Subcutaneous abdominal adipose tissue (tissue), 5 donors: ENCODE measurements around the gene PALLD.

Source experiments
- H3K27ac ChIP-seq: one replicate; pipeline ENCODE4 v1.7.0; 2013; ENCODE audit warnings: low read depth, mild to moderate bottlenecking, inconsistent platforms, low read length, moderate library complexity
- H3K27me3 ChIP-seq, 5 donors: one replicate each; pipeline ENCODE4 v1.7.0; 2013; ENCODE audit warnings: low read length in 5 of 5, inconsistent platforms in 1 of 5; ENCODE audit not compliant: control insufficient read depth in 5 of 5, insufficient read depth in 4 of 5
- H3K36me3 ChIP-seq, 5 donors: one replicate each; pipeline ENCODE4 v1.7.0; 2013; ENCODE audit warnings: low read length in 5 of 5; ENCODE audit not compliant: control insufficient read depth in 5 of 5, insufficient read depth in 5 of 5
- H3K4me1 ChIP-seq, 5 donors: one replicate each; pipeline ENCODE4 v1.7.0; 2013; ENCODE audit warnings: low read length in 5 of 5, mild to moderate bottlenecking in 3 of 5, moderate library complexity in 1 of 5; ENCODE audit not compliant: control insufficient read depth in 5 of 5, insufficient read depth in 5 of 5
- H3K4me3 ChIP-seq, 5 donors: one replicate each; pipeline ENCODE4 v1.7.0; 2013; ENCODE audit warnings: low read length in 5 of 5, low read depth in 1 of 5
- H3K9ac ChIP-seq, 5 donors: one replicate each; pipeline ENCODE4 v1.7.0; 2013; ENCODE audit warnings: low read length in 5 of 5, mild to moderate bottlenecking in 4 of 5, moderate library complexity in 3 of 5
- H3K9me3 ChIP-seq, 5 donors: one replicate each; pipeline ENCODE4 v1.7.0; 2013; ENCODE audit warnings: low read length in 5 of 5; ENCODE audit not compliant: control insufficient read depth in 5 of 5
- donor health status: healthy.
- donor health status: healthy.
- donor health status: healthy.
- donor health status: healthy.
- donor health status: healthy.

Gene PALLD

DNA sequence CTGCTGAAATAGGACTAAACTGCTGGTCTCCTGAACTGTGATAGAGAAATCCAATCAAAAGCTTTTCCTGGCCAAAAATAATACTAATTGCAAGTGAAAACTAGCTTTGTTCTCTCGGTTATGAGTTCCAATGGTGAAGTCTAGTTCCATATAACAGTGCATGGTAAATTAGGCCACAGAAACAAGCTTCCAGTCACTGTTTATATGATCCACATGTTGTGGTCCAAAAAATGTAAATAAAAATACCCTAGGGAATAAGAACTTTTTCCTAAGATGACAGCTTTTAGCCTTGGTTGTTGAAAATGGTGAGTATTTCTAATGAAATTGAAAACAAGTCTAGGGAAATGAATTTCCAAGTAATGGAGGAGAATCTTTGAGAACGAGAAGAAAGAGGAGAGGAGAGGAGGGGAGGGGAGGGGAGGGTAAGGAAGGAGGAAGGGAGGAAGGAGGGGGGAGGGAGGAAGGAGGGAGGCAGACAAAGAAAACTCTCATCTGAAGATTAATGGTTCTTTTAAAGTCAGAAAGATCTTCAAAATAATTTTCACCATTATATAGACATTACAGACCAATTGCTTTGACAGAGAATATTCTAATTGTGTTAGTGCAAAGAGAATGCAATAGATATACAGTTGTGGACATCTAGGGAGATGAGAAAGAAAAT is 26.1 kb downstream of the PALLD start:
- peaks cover 0 to 15% (median 0%) of the 10 kb centered on the region in 5 donors for H3K4me1 ChIP-seq
- H3K4me3 ChIP-seq = no peak overlapping the region
- H3K27ac ChIP-seq = no peak overlapping the region
- H3K27me3 ChIP-seq = no peaks in the 10 kb centered on the region
- no peaks in the 10 kb centered on the region for H3K36me3 ChIP-seq
- H3K9ac ChIP-seq = no peak overlapping the region
- no peaks in the 10 kb centered on the region for H3K9me3 ChIP-seq

DNA sequence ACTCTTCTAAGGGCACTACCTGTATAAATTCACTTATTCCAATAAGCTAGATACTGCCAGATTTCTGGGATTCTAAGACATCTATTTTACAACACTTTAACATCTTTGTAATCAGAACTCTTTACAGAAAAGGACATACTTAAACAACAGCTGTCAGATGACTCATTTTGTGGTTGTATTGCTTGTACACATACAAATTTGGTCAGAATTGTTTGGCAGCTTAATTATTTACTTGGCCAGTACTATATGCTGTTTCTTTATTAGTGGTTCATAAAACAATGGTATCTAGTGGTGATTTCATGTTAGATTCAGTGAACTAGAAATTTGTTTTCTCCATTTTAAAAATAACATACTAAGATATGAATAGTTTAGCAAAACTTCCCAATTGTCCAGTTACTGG is 27.2 kb downstream of the PALLD start:
- no peak overlapping the region for H3K27ac ChIP-seq

DNA sequence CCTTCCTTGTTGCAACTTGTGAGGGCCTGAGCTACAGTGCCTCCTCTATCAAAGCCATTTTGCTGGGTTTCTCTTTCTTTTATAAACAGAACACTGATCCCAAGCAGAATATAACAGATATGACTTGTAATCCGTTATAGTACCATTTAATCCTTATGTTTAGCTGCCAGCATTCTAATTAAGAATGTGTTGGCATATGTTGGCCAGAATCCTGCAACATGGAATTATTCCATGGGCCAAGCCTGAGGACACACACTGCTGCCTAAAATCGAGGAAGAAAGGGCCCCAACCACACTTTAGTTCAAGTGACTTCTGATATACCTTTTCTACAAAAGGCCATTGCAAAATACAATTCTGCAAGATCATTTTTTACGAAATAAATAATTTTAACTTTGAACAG is 28.0 kb downstream of the PALLD start:
- H3K9me3 ChIP-seq = no peaks in the 10 kb centered on the region
- H3K27ac ChIP-seq = no peak overlapping the region
- no peaks in the 10 kb centered on the region for H3K27me3 ChIP-seq
- H3K4me3 ChIP-seq = no peak overlapping the region
- H3K9ac ChIP-seq = no peak overlapping the region
- peaks cover 0 to 15% (median 0%) of the 10 kb centered on the region in 5 donors for H3K4me1 ChIP-seq
- H3K36me3 ChIP-seq = no peaks in the 10 kb centered on the region

More for the DNA sequence above, 27.2 kb downstream of the PALLD start:
- H3K9me3 ChIP-seq = no peaks in the 10 kb centered on the region
- H3K36me3 ChIP-seq = no peaks in the 10 kb centered on the region
- H3K9ac ChIP-seq = no peak overlapping the region
- no peak overlapping the region for H3K4me3 ChIP-seq
- peaks cover 0 to 15% (median 0%) of the 10 kb centered on the region in 5 donors for H3K4me1 ChIP-seq
- no peaks in the 10 kb centered on the region for H3K27me3 ChIP-seq

- H3K27ac ChIP-seq = no peak overlapping the region
- peaks cover 0 to 3% (median 0%) of the 10 kb centered on the region in 5 donors for H3K4me1 ChIP-seq
- no peaks in the 10 kb centered on the region for H3K27me3 ChIP-seq
- no peaks in the 10 kb centered on the region for H3K36me3 ChIP-seq
- H3K4me3 ChIP-seq = no peak overlapping the region
- no peaks in the 10 kb centered on the region for H3K9me3 ChIP-seq
- H3K9ac ChIP-seq = no peak overlapping the region
Observed at GRCh38 chr4:168527560-168527959, 30.7 kb downstream of the PALLD start.

- H3K9ac ChIP-seq = no peak overlapping the region
- no peaks in the 10 kb centered on the region for H3K9me3 ChIP-seq
- H3K27ac ChIP-seq = no peak overlapping the region
- H3K4me3 ChIP-seq = no peak overlapping the region
- H3K27me3 ChIP-seq = no peaks in the 10 kb centered on the region
- no peaks in the 10 kb centered on the region for H3K4me1 ChIP-seq
- H3K36me3 ChIP-seq = no peaks in the 10 kb centered on the region
Observed at GRCh38 chr4:168528131-168528949, 31.5 kb downstream of the PALLD start.

- Histone ChIP-seq H3K27ac (no peak overlapping the region), H3K36me3 (no peaks in the 10 kb centered on the region), H3K27me3 (no peaks in the 10 kb centered on the region), H3K9ac (no peak overlapping the region), H3K4me3 (no peak overlapping the region), H3K4me1 (no peaks in the 10 kb centered on the region), H3K9me3 (no peaks in the 10 kb centered on the region)
Observed at GRCh38 chr4:168529257-168529656, 32.4 kb downstream of the PALLD start.

DNA sequence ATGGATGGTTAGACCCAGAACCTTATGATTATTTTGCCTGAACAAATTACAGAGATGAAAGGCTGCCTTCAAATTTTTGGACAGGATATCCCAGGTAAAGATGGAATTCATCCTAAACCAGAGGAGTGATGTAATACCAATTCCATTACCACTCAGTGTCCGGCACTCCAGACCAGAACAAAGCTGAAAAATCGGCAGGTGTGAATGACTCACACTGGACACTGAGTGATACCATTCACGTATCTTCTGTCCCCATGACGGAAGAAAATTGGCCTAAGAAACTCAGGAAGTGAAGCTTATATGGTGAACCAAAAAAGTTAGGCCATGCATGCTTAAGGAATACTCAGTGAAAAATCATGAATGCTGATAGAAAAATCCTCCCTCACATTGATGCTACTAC is 34.5 kb downstream of the PALLD start:
- Histone ChIP-seq H3K27me3 (no peaks in the 10 kb centered on the region), H3K9me3 (no peaks in the 10 kb centered on the region), H3K27ac (no peak overlapping the region), H3K9ac (no peak overlapping the region), H3K4me1 (peaks cover 0 to 6% (median 3%) of the 10 kb centered on the region in 5 donors), H3K36me3 (no peaks in the 10 kb centered on the region), H3K4me3 (no peak overlapping the region)

- Histone ChIP-seq H3K4me1 (peaks cover 0 to 9% (median 3%) of the 10 kb centered on the region in 5 donors), H3K36me3 (no peaks in the 10 kb centered on the region), H3K9ac (no peak overlapping the region), H3K27ac (no peak overlapping the region), H3K4me3 (no peak overlapping the region), H3K9me3 (no peaks in the 10 kb centered on the region), H3K27me3 (no peaks in the 10 kb centered on the region)
Observed at GRCh38 chr4:168534535-168534934, 37.7 kb downstream of the PALLD start.

GRCh38 chr4:168535689-168536088 is 38.8 kb downstream of the PALLD start:
- no peak overlapping the region for H3K9ac ChIP-seq
- H3K9me3 ChIP-seq = no peaks in the 10 kb centered on the region
- no peak overlapping the region for H3K27ac ChIP-seq
- H3K36me3 ChIP-seq = no peaks in the 10 kb centered on the region
- H3K4me3 ChIP-seq = no peak overlapping the region
- H3K4me1 ChIP-seq = peaks cover 0 to 9% (median 3%) of the 10 kb centered on the region in 5 donors
- H3K27me3 ChIP-seq = no peaks in the 10 kb centered on the region

- Histone ChIP-seq H3K4me3 (peak overlapping the region in 2 of 5 donors; percentile 11 to 37), H3K36me3 (no peaks in the 10 kb centered on the region), H3K27me3 (no peaks in the 10 kb centered on the region), H3K4me1 (peaks cover 0 to 9% (median 3%) of the 10 kb centered on the region in 5 donors), H3K9ac (no peak overlapping the region), H3K9me3 (no peaks in the 10 kb centered on the region), H3K27ac (no peak overlapping the region)
Observed at GRCh38 chr4:168536448-168536847, 39.6 kb downstream of the PALLD start.
